ENCODE data around the gene EPS15. TPM values are rescaled to one million over a fixed set of nuclear protein-coding genes. Genes with fewer than 3 reads are reported as not detected.

The EPS15 gene
- total RNA-seq, 1 experiment from 2014 or later = 37.1 TPM

GRCh38 chr1:51473331-51474115 is 45.5 kb downstream of the EPS15 start (continued):
- TF ChIP-seq, protein P1, sequence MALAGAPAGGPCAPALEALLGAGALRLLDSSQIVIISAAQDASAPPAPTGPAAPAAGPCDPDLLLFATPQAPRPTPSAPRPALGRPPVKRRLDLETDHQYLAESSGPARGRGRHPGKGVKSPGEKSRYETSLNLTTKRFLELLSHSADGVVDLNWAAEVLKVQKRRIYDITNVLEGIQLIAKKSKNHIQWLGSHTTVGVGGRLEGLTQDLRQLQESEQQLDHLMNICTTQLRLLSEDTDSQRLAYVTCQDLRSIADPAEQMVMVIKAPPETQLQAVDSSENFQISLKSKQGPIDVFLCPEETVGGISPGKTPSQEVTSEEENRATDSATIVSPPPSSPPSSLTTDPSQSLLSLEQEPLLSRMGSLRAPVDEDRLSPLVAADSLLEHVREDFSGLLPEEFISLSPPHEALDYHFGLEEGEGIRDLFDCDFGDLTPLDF (CRISPR knock-in tag; IDR thresholded peaks at IDR 0.05) = no peak
- TF ChIP-seq TEAD4 (CRISPR knock-in tag; IDR thresholded peaks at IDR 0.05) = no peak

GRCh38 chr1:51472359-51472758 is 46.7 kb downstream of the EPS15 start:
- ATAC-seq = no peak
- no peak overlapping the region for H3K27ac Mint-ChIP-seq
- TF ChIP-seq, protein P2, sequence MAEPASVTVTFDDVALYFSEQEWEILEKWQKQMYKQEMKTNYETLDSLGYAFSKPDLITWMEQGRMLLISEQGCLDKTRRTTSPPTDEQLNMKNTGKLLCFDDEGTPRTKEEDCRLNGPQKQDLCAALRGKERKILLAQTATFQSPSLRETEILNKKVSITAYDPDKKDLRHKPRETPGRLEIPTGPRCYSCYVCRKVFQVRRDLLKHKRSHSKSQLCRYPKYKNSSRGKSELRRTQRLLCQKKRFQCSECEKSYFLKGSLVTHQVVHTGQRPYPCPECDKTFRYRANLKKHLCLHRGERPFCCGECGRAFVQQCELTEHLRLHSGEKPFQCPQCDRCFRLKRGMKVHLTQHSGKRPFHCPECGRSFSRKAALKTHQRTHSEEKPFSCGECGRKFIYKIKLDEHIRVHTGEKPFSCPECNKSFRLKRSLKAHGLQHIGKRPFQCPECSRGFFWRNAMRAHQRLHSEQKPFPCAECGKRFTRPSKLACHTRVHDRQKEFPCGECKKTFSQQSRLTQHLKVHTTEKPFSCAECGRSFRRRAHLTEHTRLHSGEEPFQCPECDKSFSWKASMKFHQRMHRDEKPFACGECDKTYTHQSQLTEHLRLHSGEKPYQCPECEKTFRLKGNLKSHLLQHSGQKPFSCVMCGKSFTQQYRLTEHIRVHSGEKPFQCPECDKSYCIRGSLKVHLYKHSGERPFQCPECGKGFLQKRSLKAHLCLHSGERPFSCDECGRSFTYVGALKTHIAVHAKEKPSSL (CRISPR knock-in tag; conservative IDR thresholded peaks at IDR 0.05) = no peak
- no peak for TF ChIP-seq FOXJ3 (CRISPR knock-in tag; IDR thresholded peaks at IDR 0.05; ENCODE audit: borderline replicate concordance)
- no peak for TF ChIP-seq IRF1 (CRISPR knock-in tag; IDR thresholded peaks at IDR 0.05)
- CTCF ChIA-PET = no interaction called here
- DNase-seq (ENCODE audit: low spot score) = no peak
- H3K4me3 Mint-ChIP-seq = no peak overlapping the region
- peaks cover 14% of the 10 kb centered on the region; the same call in 1 of the 2 replicates for H3K36me3 Mint-ChIP-seq
- H3K4me1 Mint-ChIP-seq = no peaks in the 10 kb centered on the region
- POLR2A ChIA-PET = no interaction called here
- peaks cover 17% of the 10 kb centered on the region for H3K9me3 Mint-ChIP-seq
- H3K27me3 Mint-ChIP-seq (ENCODE audit: low read depth) = no peaks in the 10 kb centered on the region

- H3K36me3 Mint-ChIP-seq = peaks cover 13% of the 10 kb centered on the region
- no peaks in the 10 kb centered on the region for H3K27me3 Mint-ChIP-seq (ENCODE audit: low read depth)
- ATAC-seq (no peak), DNase-seq (ENCODE audit: low spot score) (no peak)
- no peaks in the 10 kb centered on the region for H3K4me1 Mint-ChIP-seq
- H3K4me3 Mint-ChIP-seq = no peak overlapping the region
- no peak for TF ChIP-seq TEAD4 (CRISPR knock-in tag; IDR thresholded peaks at IDR 0.05)
- no peak for TF ChIP-seq ELF4 (CRISPR knock-in tag; IDR thresholded peaks at IDR 0.05; ENCODE audit: low read depth)
- TF ChIP-seq NR2C2 (CRISPR knock-in tag; IDR thresholded peaks at IDR 0.05) = no peak
- no peak for TF ChIP-seq GRHL2 (CRISPR knock-in tag; IDR thresholded peaks at IDR 0.05; ENCODE audit: insufficient replicate concordance, severe bottlenecking)
- TF ChIP-seq, protein P3, sequence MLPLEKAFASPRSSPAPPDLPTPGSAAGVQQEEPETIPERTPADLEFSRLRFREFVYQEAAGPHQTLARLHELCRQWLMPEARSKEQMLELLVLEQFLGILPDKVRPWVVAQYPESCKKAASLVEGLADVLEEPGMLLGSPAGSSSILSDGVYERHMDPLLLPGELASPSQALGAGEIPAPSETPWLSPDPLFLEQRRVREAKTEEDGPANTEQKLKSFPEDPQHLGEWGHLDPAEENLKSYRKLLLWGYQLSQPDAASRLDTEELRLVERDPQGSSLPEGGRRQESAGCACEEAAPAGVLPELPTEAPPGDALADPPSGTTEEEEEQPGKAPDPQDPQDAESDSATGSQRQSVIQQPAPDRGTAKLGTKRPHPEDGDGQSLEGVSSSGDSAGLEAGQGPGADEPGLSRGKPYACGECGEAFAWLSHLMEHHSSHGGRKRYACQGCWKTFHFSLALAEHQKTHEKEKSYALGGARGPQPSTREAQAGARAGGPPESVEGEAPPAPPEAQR (CRISPR knock-in tag; IDR thresholded peaks at IDR 0.05) = no peak
- TF ChIP-seq ZNF671 (CRISPR knock-in tag; IDR thresholded peaks at IDR 0.05) = no peak
- no peak for TF ChIP-seq ZNF317 (CRISPR knock-in tag; IDR thresholded peaks at IDR 0.05; ENCODE audit: borderline replicate concordance, low read depth)
- TF ChIP-seq ZNF232 (CRISPR knock-in tag; IDR thresholded peaks at IDR 0.05) = no peak
- TF ChIP-seq IRF2 (CRISPR knock-in tag; IDR thresholded peaks at IDR 0.05; ENCODE audit: borderline replicate concordance, low read depth) = no peak
- no peak for TF ChIP-seq TP53 (CRISPR knock-in tag; IDR thresholded peaks at IDR 0.05)
- no peak for TF ChIP-seq E2F4 (CRISPR knock-in tag; IDR thresholded peaks at IDR 0.05; ENCODE audit: borderline replicate concordance, low read depth)
- no peak for TF ChIP-seq NR3C1 (CRISPR knock-in tag; conservative IDR thresholded peaks at IDR 0.05; ENCODE audit: low read depth)
- POLR2A ChIA-PET = no interaction called here
- H3K27ac Mint-ChIP-seq = no peak overlapping the region
- CTCF ChIA-PET = no interaction called here
- H3K9me3 Mint-ChIP-seq = no peaks in the 10 kb centered on the region
Observed at GRCh38 chr1:51469518-51469917, 49.5 kb downstream of the EPS15 start.
